Thyroid gland (tissue), 4 donors: ENCODE measurements around the gene PLXNC1.

Experiments used
- POLR2A ChIP-seq, 2 donors: fragments of 450-650 bp; IDR thresholded peaks; one replicate each; pipeline ENCODE4 v1.6.1; 2017; ENCODE audit warnings: antibody characterized with exemption in 2 of 2, mild to moderate bottlenecking in 2 of 2, moderate library complexity in 1 of 2
- TF ChIP-seq, protein P1 (sequence below), 6 experiments: fragments of 200-600 bp in 3 of 6; fragments of 450-650 bp in 3 of 6; sonication (generic) in 3 of 6; IDR thresholded peaks; one replicate each; pipeline ENCODE4 v1.5.1; 2016 to 2019; ENCODE audit warnings: antibody characterized with exemption in 6 of 6, mild to moderate bottlenecking in 2 of 6, inconsistent platforms in 1 of 6, moderate library complexity in 1 of 6

DNA sequence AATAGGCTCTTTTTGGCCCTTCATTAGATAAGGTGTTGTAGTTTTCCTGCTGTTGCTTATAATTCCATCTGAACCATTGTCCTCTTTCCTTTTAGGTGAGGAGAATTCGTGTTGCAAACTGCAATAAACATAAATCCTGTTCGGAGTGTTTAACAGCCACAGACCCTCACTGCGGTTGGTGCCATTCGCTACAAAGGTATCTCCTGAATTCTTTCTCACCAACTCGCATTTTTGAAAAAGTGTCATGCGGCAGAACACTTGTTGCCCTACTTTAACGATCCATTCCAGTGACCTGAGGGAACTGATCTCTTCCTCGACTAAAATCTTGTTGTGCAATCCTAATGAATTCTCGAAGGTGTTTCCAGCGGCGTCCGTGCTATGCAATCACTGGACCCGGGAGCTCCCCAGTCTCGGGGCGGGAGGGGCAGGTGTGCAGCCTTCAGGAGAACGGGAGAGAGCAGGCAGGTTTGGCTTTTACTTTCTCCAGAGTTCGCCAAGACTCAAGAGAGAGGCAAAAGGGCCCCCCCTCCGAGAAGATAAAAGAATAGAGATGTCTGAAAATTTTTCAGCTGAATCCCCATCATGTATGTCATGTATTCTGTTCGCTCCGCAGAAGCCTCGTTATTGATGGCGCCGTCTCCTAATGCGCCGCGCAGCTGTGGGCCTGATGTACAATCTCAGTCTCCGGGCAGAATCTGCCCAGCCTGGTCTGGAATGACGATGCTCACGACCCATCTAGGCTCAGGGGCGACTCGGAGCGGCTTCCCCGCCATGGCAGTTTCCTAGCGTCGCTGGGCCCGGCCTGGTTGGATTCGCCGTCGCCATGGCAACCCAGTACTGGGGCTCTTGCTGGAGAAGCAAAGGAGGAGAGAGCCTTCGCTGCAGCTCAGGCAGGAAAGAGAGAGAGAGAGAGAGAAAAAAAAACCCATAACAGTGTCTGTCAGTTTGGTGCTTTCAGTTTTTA is 38.2 kb downstream of the PLXNC1 start:
- TF ChIP-seq, protein P1, sequence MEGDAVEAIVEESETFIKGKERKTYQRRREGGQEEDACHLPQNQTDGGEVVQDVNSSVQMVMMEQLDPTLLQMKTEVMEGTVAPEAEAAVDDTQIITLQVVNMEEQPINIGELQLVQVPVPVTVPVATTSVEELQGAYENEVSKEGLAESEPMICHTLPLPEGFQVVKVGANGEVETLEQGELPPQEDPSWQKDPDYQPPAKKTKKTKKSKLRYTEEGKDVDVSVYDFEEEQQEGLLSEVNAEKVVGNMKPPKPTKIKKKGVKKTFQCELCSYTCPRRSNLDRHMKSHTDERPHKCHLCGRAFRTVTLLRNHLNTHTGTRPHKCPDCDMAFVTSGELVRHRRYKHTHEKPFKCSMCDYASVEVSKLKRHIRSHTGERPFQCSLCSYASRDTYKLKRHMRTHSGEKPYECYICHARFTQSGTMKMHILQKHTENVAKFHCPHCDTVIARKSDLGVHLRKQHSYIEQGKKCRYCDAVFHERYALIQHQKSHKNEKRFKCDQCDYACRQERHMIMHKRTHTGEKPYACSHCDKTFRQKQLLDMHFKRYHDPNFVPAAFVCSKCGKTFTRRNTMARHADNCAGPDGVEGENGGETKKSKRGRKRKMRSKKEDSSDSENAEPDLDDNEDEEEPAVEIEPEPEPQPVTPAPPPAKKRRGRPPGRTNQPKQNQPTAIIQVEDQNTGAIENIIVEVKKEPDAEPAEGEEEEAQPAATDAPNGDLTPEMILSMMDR (IDR thresholded peaks at IDR 0.05): no peak
- TF ChIP-seq POLR2A (IDR thresholded peaks at IDR 0.05): no peak
